Measurements from ENCODE around the gene IL18RAP. TPM values are rescaled to one million over a fixed set of nuclear protein-coding genes. Genes with fewer than 3 reads are reported as not detected.

The IL18RAP gene
- total RNA-seq, 2 donors from 2014 or later: 159 to 355 TPM

DNA sequence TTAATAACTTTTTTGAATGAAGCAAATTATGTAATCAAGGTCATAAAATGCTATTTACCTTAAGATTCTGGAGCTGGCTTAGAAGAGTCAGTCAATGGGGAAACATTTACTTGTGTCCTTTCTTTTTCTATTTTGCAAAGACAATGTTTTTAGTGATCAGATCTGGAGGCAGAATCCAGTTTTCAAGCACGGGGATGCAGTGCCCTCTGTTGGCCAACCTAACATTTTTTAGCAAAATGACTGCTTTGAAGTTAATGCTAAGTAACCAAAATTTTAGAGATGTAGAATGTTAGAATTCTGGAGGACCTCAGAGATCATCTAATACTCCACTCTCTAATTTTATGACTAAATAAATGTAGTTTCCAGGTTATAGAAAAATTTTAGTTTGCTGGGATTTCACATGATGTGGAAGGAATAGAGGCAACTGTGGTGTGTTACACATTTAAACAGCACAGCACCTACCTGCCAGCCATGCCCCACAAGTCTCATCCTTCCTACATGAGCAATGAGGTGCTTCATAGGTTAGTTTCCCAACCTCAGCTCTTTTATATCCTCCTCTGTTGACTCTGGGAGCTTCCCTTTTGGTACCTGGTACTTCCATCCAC is 26.5 kb downstream of the IL18RAP start:
- peaks cover 35% of the 10 kb centered on the region for H3K36me3 Mint-ChIP-seq
- no peak for DNase-seq (ENCODE audit: low spot score)
- H3K9me3 Mint-ChIP-seq: no peaks in the 10 kb centered on the region
- no peaks in the 10 kb centered on the region for H3K27me3 Mint-ChIP-seq
- peak in 1 of 2 donors; percentile 53 for ATAC-seq
- H3K27ac Mint-ChIP-seq: peak overlapping the region in 1 of 2 donors; percentile 58
- peaks cover 17 to 32% of the 10 kb centered on the region in 2 donors for H3K4me1 Mint-ChIP-seq (ENCODE audit: low read depth in 2 of 2)
- H3K4me3 Mint-ChIP-seq: no peak overlapping the region

DNA sequence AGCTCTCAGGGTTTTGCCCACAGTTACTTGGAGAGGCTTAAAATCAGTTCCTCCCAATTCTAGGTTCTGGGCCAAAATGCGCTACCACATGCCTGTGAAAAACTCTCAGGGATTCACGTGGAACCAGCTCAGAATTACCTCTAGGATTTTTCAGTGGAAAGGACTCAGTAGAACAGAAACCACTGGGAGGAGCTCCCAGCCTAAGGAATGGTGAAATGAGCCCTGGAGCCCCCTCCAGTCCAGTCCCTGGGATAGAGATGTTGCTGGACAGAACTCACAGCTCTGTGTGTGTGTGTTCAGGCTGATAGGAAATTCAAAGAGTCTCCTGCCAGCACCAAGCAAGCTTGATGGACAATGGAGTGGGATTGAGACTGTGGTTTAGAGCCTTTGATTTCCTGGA is 29.0 kb downstream of the IL18RAP start:
- DNase-seq (ENCODE audit: low spot score): no peak
- peaks cover 28 to 30% of the 10 kb centered on the region in 2 donors for H3K4me1 Mint-ChIP-seq (ENCODE audit: low read depth in 2 of 2)
- no peaks in the 10 kb centered on the region for H3K9me3 Mint-ChIP-seq
- H3K4me3 Mint-ChIP-seq: no peak overlapping the region
- H3K27me3 Mint-ChIP-seq: no peaks in the 10 kb centered on the region
- ATAC-seq: no peak
- H3K27ac Mint-ChIP-seq: peak overlapping the region in 1 of 2 donors; percentile 62
- peaks cover 34% of the 10 kb centered on the region for H3K36me3 Mint-ChIP-seq

- Mint-ChIP-seq H3K36me3 (peaks cover 33% of the 10 kb centered on the region), H3K27me3 (no peaks in the 10 kb centered on the region), H3K27ac (peak overlapping the region; percentile 70 to 85), H3K9me3 (no peaks in the 10 kb centered on the region), H3K4me3 (no peak overlapping the region), H3K4me1 (ENCODE audit: low read depth in 2 of 2) (peaks cover 26 to 28% of the 10 kb centered on the region in 2 donors)
- no peak for DNase-seq (ENCODE audit: low spot score)
- no peak for ATAC-seq
These were observed 30.5 kb downstream of the IL18RAP start for GRCh38 chr2:102453501-102453900.

DNA sequence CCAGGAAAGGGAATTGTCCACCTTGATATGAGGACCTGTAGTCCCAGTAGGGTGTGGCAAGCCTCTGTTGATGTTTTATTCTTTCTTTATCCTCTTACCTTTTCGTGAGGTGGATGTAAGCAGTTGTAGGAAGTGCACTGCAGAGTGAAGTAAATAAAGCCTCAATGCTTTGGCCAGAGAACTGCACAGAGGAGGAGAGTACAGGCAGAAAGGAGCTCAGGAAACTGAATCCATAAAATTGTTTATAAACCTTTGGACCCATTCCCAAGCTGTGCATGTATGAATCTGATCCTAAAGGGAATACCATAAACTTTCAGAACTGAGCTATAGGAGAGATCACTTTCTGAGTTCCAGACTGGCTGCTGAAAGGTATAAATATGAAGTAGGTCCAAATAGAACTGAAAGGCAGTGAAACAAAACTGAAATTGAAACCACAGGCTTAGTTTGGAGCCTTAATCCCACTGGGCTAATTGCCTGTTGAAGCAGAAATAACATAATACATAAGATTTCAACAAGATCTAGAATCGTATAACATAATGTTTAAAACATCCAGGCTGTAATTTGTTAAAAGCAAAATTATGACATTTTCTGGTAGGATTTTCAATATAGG is 32.2 kb downstream of the IL18RAP start:
- Mint-ChIP-seq H3K4me3 (no peak overlapping the region), H3K9me3 (no peaks in the 10 kb centered on the region), H3K4me1 (ENCODE audit: low read depth in 2 of 2) (peaks cover 26 to 28% of the 10 kb centered on the region in 2 donors), H3K36me3 (peaks cover 33% of the 10 kb centered on the region), H3K27me3 (no peaks in the 10 kb centered on the region), H3K27ac (peak overlapping the region; percentile 54 to 85)
- no peak for DNase-seq (ENCODE audit: low spot score)
- ATAC-seq: peak in 1 of 2 donors; percentile 57

DNA sequence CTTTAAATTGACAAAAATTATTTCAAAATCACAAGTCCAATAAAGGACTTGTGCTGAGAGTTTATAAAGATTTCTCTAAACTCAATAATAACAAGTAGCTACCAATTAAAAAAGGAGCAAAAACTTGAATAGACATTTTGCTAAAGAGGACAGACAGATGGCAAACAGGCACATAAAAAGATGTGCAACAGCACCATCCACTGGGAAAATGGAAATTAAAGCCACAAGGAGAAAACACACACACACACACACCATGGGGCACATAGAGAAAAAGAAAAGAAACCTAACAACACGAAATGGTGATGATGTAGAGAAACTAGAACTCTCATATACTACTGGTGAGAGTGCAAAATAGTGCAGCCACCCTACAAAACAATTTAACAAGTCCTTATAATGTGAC is 37.5 kb downstream of the IL18RAP start:
- peaks cover 2 to 4% of the 10 kb centered on the region in 2 donors for H3K4me1 Mint-ChIP-seq (ENCODE audit: low read depth in 2 of 2)
- peaks cover 0 to 2% of the 10 kb centered on the region in 2 donors for H3K27me3 Mint-ChIP-seq
- H3K27ac Mint-ChIP-seq: no peak overlapping the region
- no peak overlapping the region for H3K4me3 Mint-ChIP-seq
- no peak for ATAC-seq
- no peak for DNase-seq (ENCODE audit: low spot score)
- peaks cover 6% of the 10 kb centered on the region for H3K36me3 Mint-ChIP-seq
- no peaks in the 10 kb centered on the region for H3K9me3 Mint-ChIP-seq

GRCh38 chr2:102461188-102461587 is 38.2 kb downstream of the IL18RAP start:
- ATAC-seq: peak; percentile 49 to 55
- Mint-ChIP-seq H3K36me3 (no peaks in the 10 kb centered on the region), H3K9me3 (no peaks in the 10 kb centered on the region)

GRCh38 chr2:102463160-102463559 is 40.2 kb downstream of the IL18RAP start:
- Mint-ChIP-seq H3K27ac (no peak overlapping the region), H3K4me1 (ENCODE audit: low read depth in 2 of 2) (no peaks in the 10 kb centered on the region), H3K27me3 (peaks cover 0 to 2% of the 10 kb centered on the region in 2 donors), H3K9me3 (no peaks in the 10 kb centered on the region), H3K36me3 (no peaks in the 10 kb centered on the region), H3K4me3 (no peak overlapping the region)
- DNase-seq (ENCODE audit: low spot score) (no peak), ATAC-seq (no peak)

More at GRCh38 chr2:102461188-102461587, 38.2 kb downstream of the IL18RAP start:
- Mint-ChIP-seq H3K4me1 (ENCODE audit: low read depth in 2 of 2) (no peaks in the 10 kb centered on the region), H3K27me3 (peaks cover 0 to 2% of the 10 kb centered on the region in 2 donors), H3K4me3 (no peak overlapping the region), H3K27ac (no peak overlapping the region)
- no peak for DNase-seq (ENCODE audit: low spot score)

DNA sequence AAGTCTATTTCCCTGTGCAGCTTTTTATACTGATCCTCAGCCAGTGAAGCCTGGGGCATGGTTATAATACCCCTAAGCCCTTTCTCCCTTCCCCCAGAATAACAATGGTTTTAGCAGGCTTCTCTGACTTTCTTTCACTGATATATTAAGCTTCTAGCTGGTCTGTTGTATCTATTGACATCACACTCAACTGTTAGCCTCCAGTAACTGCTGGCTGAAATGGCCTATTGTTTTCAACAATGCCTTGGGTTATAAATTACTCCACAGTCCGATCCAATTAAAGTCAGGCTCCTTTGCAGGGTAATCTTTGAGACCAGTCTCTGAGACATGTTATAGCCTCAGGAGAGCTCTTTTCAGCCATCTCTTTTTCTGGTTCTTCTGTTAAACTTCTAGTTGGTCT is 47.2 kb downstream of the IL18RAP start:
- Mint-ChIP-seq H3K9me3 (peaks cover 4% of the 10 kb centered on the region), H3K27ac (no peak overlapping the region), H3K27me3 (peaks cover 3 to 22% of the 10 kb centered on the region in 2 donors), H3K4me1 (ENCODE audit: low read depth in 2 of 2) (no peaks in the 10 kb centered on the region), H3K4me3 (no peak overlapping the region), H3K36me3 (peaks cover 16% of the 10 kb centered on the region)
- no peak for ATAC-seq
- no peak for DNase-seq (ENCODE audit: low spot score)

DNA sequence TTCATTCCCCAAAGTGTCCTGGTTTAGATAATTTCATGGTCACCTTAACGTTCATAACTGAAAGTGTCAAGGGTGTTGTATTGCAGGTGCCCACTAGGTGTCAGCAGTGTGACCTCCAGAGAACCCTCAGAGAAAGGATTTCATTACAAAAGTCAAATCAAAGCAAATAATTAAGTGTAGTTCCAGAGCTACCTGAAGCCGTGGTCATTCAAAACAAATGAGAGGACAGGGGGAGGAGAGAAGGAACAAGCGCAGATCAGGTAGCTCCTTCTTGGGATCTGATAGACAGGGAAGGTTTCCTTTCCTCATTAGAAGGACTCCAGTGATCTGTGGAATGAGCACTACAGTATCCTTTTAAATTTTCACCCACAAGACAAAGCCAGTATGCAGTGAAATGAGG is 50.1 kb downstream of the IL18RAP start, which contains the start of gene SLC9A4:
Gene SLC9A4, plus strand, starts transcription at position 207 of the 400 bp plus-strand sequence. CDS start 534 bp downstream, outside the sequence.
- ATAC-seq (peak in 1 of 2 donors; percentile 61), DNase-seq (ENCODE audit: low spot score) (peak; percentile 75)
- no peak within 1 kb of the TSS for H3K4me3 Mint-ChIP-seq
- peaks cover 11 to 41% of the 10 kb centered on the region in 2 donors for H3K27me3 Mint-ChIP-seq
- no peaks in the 10 kb centered on the region for H3K4me1 Mint-ChIP-seq (ENCODE audit: low read depth in 2 of 2)
- H3K27ac Mint-ChIP-seq: no peak within 1 kb of the TSS
- peaks cover 16% of the 10 kb centered on the region for H3K36me3 Mint-ChIP-seq
- H3K9me3 Mint-ChIP-seq: peaks cover 4% of the 10 kb centered on the region

DNA sequence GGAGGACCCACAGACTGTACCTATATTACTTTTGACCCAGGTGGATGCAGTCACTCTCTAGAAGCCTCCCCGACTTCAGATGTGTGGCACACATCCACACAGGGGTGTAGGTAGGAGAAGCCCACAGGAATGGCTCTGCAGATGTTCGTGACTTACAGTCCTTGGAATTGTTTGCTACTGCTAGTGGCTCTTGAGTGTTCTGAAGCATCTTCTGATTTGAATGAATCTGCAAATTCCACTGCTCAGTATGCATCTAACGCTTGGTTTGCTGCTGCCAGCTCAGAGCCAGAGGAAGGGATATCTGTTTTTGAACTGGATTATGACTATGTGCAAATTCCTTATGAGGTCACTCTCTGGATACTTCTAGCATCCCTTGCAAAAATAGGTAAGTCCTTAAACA is 50.7 kb downstream of the IL18RAP start:
- ATAC-seq (no peak), DNase-seq (ENCODE audit: low spot score) (no peak)
- no peak overlapping the region for H3K27ac Mint-ChIP-seq
- no peaks in the 10 kb centered on the region for H3K4me1 Mint-ChIP-seq (ENCODE audit: low read depth in 2 of 2)
- peaks cover 16% of the 10 kb centered on the region for H3K36me3 Mint-ChIP-seq
- peaks cover 11 to 44% of the 10 kb centered on the region in 2 donors for H3K27me3 Mint-ChIP-seq
- H3K4me3 Mint-ChIP-seq: no peak overlapping the region
- peaks cover 4% of the 10 kb centered on the region for H3K9me3 Mint-ChIP-seq

GRCh38 chr2:102474785-102475184 is 51.8 kb downstream of the IL18RAP start:
- no peaks in the 10 kb centered on the region for H3K4me1 Mint-ChIP-seq (ENCODE audit: low read depth in 2 of 2)
- H3K27me3 Mint-ChIP-seq: peaks cover 11 to 38% of the 10 kb centered on the region in 2 donors
- peaks cover 9% of the 10 kb centered on the region for H3K36me3 Mint-ChIP-seq
- H3K27ac Mint-ChIP-seq: no peak overlapping the region
- no peak for ATAC-seq
- peaks cover 4% of the 10 kb centered on the region for H3K9me3 Mint-ChIP-seq
- no peak for DNase-seq (ENCODE audit: low spot score)
- no peak overlapping the region for H3K4me3 Mint-ChIP-seq

GRCh38 chr2:102478686-102479470 is 55.9 kb downstream of the IL18RAP start:
- Mint-ChIP-seq H3K36me3 (no peaks in the 10 kb centered on the region), H3K27me3 (peaks cover 10 to 22% of the 10 kb centered on the region in 2 donors), H3K27ac (peak overlapping the region in 1 of 2 donors; percentile 58), H3K4me3 (peak overlapping the region; percentile 43), H3K9me3 (no peaks in the 10 kb centered on the region), H3K4me1 (ENCODE audit: low read depth in 2 of 2) (peaks cover 3 to 8% of the 10 kb centered on the region in 2 donors)
- no peak for DNase-seq (ENCODE audit: low spot score)
- ATAC-seq: peak in 1 of 2 donors; percentile 32

- DNase-seq (ENCODE audit: low spot score) (no peak), ATAC-seq (peak in 1 of 2 donors; percentile 73)
- H3K4me1 Mint-ChIP-seq (ENCODE audit: low read depth in 2 of 2): peaks cover 3 to 8% of the 10 kb centered on the region in 2 donors
- H3K4me3 Mint-ChIP-seq: peak overlapping the region; percentile 51
- no peaks in the 10 kb centered on the region for H3K36me3 Mint-ChIP-seq
- H3K27me3 Mint-ChIP-seq: peaks cover 10 to 22% of the 10 kb centered on the region in 2 donors
- peak overlapping the region; percentile 42 to 58 for H3K27ac Mint-ChIP-seq
- no peaks in the 10 kb centered on the region for H3K9me3 Mint-ChIP-seq
These were observed 57.6 kb downstream of the IL18RAP start for GRCh38 chr2:102480285-102481195.

Measured in natural killer cell treated with Interleukin-12 subunit alpha and Interleukin-12 subunit beta and Interleukin-15 and Interleukin-18, amount 100 ng/mL, for 72 hours (primary cell).